B cell (primary cell): Measurements from ENCODE around the gene ADCY10.
"Not testable (repeated sequence)": the region's sequence is repeated elsewhere in the genome, so short reads cannot be mapped to it uniquely, and the experiment has no call there.

Experiments
- EZH2 ChIP-seq: IDR thresholded peaks from 2 replicates; pipeline ENCODE4 v1.6.1; 2012; ENCODE audit warnings: borderline replicate concordance, low read depth, mild to moderate bottlenecking, moderate library complexity, low read length; ENCODE audit not compliant: insufficient read depth, poor library complexity, severe bottlenecking
- TF ChIP-seq, protein P1 (sequence below): fragments of 200-600 bp; IDR thresholded peaks from one replicate; pipeline ENCODE4 v1.8.0; 2022; ENCODE audit warnings: antibody characterized with exemption, mild to moderate bottlenecking

DNA sequence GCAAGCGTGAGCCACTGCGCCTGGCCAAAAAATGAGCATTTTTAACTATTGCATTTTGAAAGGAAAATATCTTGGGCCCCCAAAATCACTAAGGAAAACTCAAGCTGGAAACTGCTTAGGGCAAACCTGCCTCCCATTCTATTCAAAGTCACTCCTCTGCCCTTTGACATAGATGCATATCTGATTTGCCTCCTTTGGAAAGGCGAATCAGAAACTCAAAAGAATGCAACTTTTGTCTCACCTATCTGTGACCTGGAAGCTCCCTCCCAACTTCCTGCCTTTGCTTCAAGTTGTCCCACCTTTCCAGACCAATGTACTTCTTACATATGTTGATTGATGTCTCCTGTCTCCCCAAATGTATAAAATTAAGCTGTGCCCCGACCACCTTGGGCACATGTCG is 83.3 kb downstream of the ADCY10 start:
- TF ChIP-seq, protein P1, sequence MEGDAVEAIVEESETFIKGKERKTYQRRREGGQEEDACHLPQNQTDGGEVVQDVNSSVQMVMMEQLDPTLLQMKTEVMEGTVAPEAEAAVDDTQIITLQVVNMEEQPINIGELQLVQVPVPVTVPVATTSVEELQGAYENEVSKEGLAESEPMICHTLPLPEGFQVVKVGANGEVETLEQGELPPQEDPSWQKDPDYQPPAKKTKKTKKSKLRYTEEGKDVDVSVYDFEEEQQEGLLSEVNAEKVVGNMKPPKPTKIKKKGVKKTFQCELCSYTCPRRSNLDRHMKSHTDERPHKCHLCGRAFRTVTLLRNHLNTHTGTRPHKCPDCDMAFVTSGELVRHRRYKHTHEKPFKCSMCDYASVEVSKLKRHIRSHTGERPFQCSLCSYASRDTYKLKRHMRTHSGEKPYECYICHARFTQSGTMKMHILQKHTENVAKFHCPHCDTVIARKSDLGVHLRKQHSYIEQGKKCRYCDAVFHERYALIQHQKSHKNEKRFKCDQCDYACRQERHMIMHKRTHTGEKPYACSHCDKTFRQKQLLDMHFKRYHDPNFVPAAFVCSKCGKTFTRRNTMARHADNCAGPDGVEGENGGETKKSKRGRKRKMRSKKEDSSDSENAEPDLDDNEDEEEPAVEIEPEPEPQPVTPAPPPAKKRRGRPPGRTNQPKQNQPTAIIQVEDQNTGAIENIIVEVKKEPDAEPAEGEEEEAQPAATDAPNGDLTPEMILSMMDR, result not testable (repeated sequence)
- not testable (repeated sequence) for TF ChIP-seq EZH2
